H54 (cell line): Measurements from ENCODE around the gene STK32B.

Source experiments
- DNase-seq: peaks from one replicate; pipeline ENCODE4 v3.0.0; 2011; ENCODE audit warnings: low spot score, mixed read lengths; ENCODE audit not compliant: insufficient read length
- FAIRE-seq: peaks from 3 replicates; lab custom pipeline; 2011; peaks lifted over from hg19 to GRCh38; lab: Jason Lieb, UNC
- POLR2A ChIP-seq: IDR thresholded peaks from 2 replicates; pipeline ENCODE4 v1.6.1; 2011; ENCODE audit warnings: low read depth, mild to moderate bottlenecking, low read length

Gene STK32B

GRCh38 chr4:5368426-5368825 is 317.1 kb downstream of the STK32B start:
- FAIRE-seq (no peak), DNase-seq (no peak)
- no peak for TF ChIP-seq POLR2A

GRCh38 chr4:5370286-5370685 is 319.0 kb downstream of the STK32B start:
- FAIRE-seq (no peak), DNase-seq (no peak)
- no peak for TF ChIP-seq POLR2A

- no peak for DNase-seq
- no peak for TF ChIP-seq POLR2A
- FAIRE-seq = no peak
Measured at GRCh38 chr4:5371415-5372190, 320.3 kb downstream of the STK32B start.

- no peak for TF ChIP-seq POLR2A
Measured at GRCh38 chr4:5372198-5372597, 320.9 kb downstream of the STK32B start.

GRCh38 chr4:5373327-5373726 is 322.0 kb downstream of the STK32B start:
- no peak for DNase-seq
- no peak for TF ChIP-seq POLR2A
- FAIRE-seq = no peak

More at GRCh38 chr4:5372198-5372597, 320.9 kb downstream of the STK32B start:
- FAIRE-seq (no peak), DNase-seq (no peak)

- no peak for FAIRE-seq
- no peak for DNase-seq
- TF ChIP-seq POLR2A = no peak
Measured at GRCh38 chr4:5374592-5374991, 323.3 kb downstream of the STK32B start.

- no peak for FAIRE-seq
- no peak for DNase-seq
- TF ChIP-seq POLR2A = no peak
Measured at GRCh38 chr4:5374994-5375393, 323.7 kb downstream of the STK32B start.

- FAIRE-seq = no peak
Measured at GRCh38 chr4:5376015-5376414, 324.7 kb downstream of the STK32B start.

GRCh38 chr4:5378002-5378401 is 326.7 kb downstream of the STK32B start:
- FAIRE-seq (no peak), DNase-seq (no peak)
- no peak for TF ChIP-seq POLR2A

More at GRCh38 chr4:5376015-5376414, 324.7 kb downstream of the STK32B start:
- DNase-seq = no peak
- TF ChIP-seq POLR2A = no peak

- FAIRE-seq (no peak), DNase-seq (no peak)
- TF ChIP-seq POLR2A = no peak
Measured at GRCh38 chr4:5379895-5380294, 328.6 kb downstream of the STK32B start.

GRCh38 chr4:5381961-5382441 is 330.7 kb downstream of the STK32B start:
- TF ChIP-seq POLR2A = no peak
- FAIRE-seq (no peak), DNase-seq (no peak)

GRCh38 chr4:5383191-5383980 is 332.1 kb downstream of the STK32B start:
- FAIRE-seq (no peak), DNase-seq (no peak)
- no peak for TF ChIP-seq POLR2A

- no peak for TF ChIP-seq POLR2A
- DNase-seq = no peak
- FAIRE-seq = no peak
Measured at GRCh38 chr4:5385741-5386311, 334.5 kb downstream of the STK32B start.

- FAIRE-seq (no peak), DNase-seq (no peak)
- no peak for TF ChIP-seq POLR2A
Measured at GRCh38 chr4:5386921-5387320, 335.6 kb downstream of the STK32B start.

- DNase-seq (no peak), FAIRE-seq (no peak)
Measured at GRCh38 chr4:5387457-5387856, 336.2 kb downstream of the STK32B start.

More at GRCh38 chr4:5387457-5387856, 336.2 kb downstream of the STK32B start:
- TF ChIP-seq POLR2A = no peak
